GM18505 (cell line): ENCODE data around the gene FMN1.

Experiments
- ATAC-seq: cut with Tn5 transposase; IDR thresholded peaks from one replicate; pipeline ENCODE4 v1.9.1; 2021; ENCODE audit not compliant: unreplicated experiment
- POLR2A ChIP-seq: IDR thresholded peaks from 4 replicates; pipeline ENCODE4 v1.6.1; 2011; ENCODE audit warnings: borderline replicate concordance; ENCODE audit not compliant: insufficient read depth, insufficient read length; ENCODE audit errors: extremely low read depth

The FMN1 gene

DNA sequence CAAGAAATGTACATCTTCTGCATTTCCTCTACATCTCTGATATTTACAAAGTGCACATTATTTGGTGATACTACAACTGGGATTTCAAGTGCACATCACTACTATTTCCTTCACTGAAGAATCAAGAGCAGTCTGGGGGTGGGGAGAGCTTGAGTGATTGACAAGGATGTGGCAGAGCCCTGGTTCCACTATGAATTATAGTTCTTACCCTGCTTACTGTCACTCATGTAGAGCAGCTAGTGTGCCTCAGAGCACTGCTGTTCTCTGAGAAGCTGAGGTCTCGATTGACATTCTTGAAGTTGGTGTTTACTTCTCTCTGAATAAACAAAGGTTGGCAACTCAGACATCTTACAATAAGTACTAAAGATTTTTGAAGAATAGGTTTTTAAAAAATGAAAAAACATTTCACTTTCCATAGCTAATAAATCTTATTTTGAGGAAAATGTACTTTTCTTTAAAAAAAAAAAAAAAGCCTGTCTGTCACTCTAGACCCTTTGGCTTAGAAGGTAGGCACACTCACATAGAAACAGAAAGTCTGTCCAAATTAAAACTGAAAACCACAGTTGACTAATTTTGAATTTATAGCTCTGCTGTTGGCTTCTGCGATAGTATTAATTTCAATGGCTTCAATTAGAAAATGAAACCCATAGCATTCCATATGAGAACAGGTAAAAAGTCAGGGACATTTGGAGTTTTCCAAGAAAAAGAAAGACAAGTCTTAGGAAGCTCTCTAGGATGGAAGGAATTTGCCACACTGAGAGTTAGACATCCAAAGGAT is 471.2 kb downstream of the FMN1 start:
- ATAC-seq = peak; percentile 92
- TF ChIP-seq POLR2A = no peak

GRCh38 chr15:32722136-32722535 is 472.4 kb downstream of the FMN1 start:
- ATAC-seq = no peak

DNA sequence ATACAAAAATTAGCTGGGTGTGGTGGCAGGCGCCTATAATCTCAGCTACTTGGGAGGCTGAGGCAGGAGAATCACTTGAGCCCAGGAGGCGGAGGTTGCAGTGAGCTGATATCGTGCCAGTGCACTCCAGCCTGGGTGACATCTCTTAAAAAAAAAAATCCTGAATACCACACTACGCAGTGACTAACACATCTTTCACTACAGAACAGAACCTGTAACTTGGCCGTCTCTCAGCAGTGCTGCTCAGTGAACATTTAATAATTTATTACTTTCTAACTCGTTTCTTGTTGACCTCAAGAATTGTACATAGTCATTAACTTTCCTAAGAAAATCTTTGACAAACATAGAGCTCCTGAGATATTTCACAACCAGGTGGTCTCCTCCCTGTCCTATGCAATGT is 472.9 kb downstream of the FMN1 start:
- ATAC-seq = no peak
- TF ChIP-seq POLR2A = no peak

More at GRCh38 chr15:32722136-32722535, 472.4 kb downstream of the FMN1 start:
- TF ChIP-seq POLR2A = no peak

DNA sequence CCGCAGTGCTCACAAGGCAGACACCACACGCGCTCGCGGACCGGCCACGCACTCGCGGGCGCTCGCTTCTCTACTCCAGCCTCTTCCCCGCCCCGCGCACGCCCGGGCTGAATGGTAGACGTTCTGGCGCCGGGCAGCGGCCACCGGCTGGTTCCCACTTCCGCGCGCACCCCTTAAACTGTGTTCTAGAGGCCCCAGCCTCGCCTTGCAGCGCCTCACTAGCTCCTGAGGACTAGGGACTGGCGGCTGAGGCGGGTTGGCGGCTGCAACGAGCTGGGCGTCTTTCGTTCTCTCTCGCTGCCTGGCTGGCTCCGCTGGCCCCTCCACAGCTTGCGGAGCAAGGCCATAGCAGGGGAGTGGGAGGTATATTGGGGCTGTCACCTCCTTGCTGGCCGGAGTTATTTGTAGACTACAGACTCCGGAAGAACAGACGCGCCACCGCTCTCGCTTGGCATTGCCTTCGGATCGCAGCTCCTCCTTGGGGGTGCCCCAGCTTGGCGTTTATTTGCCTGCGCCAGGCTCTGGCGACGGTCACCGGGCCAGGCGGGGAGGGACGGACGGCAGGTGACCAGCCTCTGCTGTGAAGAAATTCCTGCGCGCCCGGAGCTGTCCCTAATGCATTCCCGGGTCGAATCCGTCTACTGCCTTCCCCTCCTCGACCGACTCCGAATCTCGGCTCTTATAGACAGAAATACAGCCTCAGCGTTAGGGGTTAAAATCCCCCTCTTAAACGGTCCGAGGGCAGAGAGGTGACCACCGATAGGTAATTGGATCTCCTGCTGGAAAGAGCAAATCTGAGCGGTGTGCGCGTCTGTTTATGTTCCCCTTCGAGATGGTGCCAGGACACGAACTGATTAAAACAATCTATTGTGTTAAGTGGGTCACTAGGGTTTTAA is 475.4 kb downstream of the FMN1 start:
- no peak for ATAC-seq

GRCh38 chr15:32718227-32718820 is 476.2 kb downstream of the FMN1 start:
- no peak for ATAC-seq
- no peak for TF ChIP-seq POLR2A

More for the DNA sequence above, 475.4 kb downstream of the FMN1 start:
- no peak for TF ChIP-seq POLR2A

DNA sequence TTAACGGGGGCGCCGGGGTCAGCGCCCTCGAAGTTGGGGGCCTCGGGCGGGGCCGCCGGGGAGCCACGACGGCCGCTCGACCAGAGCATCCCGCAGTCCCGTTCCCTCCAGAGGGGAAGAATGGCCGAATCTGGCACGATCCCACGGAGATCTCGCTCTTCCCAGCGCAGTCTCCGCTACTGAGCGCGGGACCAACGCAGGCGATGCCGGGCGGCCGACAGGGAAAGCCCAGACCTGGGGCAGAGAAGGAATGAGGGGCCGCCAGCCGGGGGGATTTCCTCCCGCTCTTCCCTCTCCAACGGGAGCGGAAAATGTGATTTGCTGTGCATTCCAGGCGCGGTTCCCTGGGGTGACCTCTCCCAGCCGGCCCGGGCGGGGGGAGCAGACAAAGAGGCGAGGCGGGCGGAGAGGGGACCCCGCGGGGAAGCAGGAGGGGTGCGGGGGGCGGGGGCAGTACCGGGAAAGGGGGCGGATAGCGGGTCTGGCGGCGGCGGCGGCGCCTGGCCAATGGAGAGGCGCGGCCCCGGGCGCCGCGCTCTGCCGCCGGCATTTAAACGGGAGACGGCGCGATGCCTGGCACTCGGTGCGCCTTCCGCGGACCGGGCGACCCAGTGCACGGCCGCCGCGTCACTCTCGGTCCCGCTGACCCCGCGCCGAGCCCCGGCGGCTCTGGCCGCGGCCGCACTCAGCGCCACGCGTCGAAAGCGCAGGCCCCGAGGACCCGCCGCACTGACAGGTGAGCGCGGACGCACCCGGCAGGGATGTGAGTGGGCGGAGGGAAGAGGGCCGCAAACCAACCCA is 476.9 kb downstream of the FMN1 start, which contains the start of gene GREM1:
GREM1 (plus strand) TSS at position 579 of the 801 bp plus-strand sequence. CDS start 12,687 bp downstream, outside the sequence.
- ATAC-seq = no peak
- TF ChIP-seq POLR2A = no peak

- TF ChIP-seq POLR2A = no peak
- no peak for ATAC-seq
Observed at GRCh38 chr15:32716915-32717425, 477.5 kb downstream of the FMN1 start.

GRCh38 chr15:32716216-32716914 is 478.1 kb downstream of the FMN1 start:
- no peak for ATAC-seq
- TF ChIP-seq POLR2A = no peak
